ENCODE measurements around the gene GALNTL6.

DNA sequence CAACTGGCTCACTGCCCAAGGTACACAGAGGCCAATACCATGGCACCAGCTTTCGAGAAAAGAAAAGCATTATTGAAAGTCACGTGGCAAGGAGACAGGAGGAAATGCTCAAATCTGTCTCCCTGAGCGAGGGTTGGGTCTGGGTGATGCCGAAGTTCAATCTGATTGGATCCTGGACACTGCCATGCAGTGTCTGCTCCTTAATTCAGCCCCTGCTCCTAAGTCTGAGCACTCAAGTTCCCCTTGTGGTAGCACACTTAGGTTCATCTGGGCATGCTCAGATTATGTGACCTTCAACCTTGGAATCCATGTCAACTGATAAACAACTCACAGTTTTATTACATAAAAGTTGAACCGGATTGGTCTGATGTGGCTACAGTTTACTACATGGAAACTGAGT, 842.9 kb downstream of the GALNTL6 start:
- TF ChIP-seq, protein P1, sequence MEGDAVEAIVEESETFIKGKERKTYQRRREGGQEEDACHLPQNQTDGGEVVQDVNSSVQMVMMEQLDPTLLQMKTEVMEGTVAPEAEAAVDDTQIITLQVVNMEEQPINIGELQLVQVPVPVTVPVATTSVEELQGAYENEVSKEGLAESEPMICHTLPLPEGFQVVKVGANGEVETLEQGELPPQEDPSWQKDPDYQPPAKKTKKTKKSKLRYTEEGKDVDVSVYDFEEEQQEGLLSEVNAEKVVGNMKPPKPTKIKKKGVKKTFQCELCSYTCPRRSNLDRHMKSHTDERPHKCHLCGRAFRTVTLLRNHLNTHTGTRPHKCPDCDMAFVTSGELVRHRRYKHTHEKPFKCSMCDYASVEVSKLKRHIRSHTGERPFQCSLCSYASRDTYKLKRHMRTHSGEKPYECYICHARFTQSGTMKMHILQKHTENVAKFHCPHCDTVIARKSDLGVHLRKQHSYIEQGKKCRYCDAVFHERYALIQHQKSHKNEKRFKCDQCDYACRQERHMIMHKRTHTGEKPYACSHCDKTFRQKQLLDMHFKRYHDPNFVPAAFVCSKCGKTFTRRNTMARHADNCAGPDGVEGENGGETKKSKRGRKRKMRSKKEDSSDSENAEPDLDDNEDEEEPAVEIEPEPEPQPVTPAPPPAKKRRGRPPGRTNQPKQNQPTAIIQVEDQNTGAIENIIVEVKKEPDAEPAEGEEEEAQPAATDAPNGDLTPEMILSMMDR (IDR thresholded peaks at IDR 0.05) = no peak
- no peak for TF ChIP-seq EZH2 (IDR thresholded peaks at IDR 0.05; ENCODE audit: borderline replicate concordance, insufficient read depth, low read depth, low read length, poor library complexity, severe bottlenecking)
